WERI-Rb-1 (cell line): ENCODE data around the gene EXOC1.
"Not testable (repeated sequence)": the region's sequence is repeated elsewhere in the genome, so short reads cannot be mapped to it uniquely, and the experiment has no call there.

Experiments used
- DNase-seq: peaks from one replicate; pipeline ENCODE4 v3.0.0-alpha.2; 2020
- H3K27ac ChIP-seq: fragments of 250-450 bp; sonication (Bioruptor Pico); 2 replicates; pipeline ENCODE4 v1.5.1; 2020; ENCODE audit warnings: mild to moderate bottlenecking, moderate library complexity
- H3K27me3 ChIP-seq: fragments of 250-450 bp; sonication (Bioruptor Pico); 2 replicates; pipeline ENCODE4 v1.5.1; 2021; ENCODE audit warnings: mild to moderate bottlenecking, low read depth, moderate library complexity; ENCODE audit not compliant: insufficient read depth, severe bottlenecking
- H3K36me3 ChIP-seq: fragments of 250-450 bp; sonication (Bioruptor Pico); 2 replicates; pipeline ENCODE4 v1.5.1; 2020; ENCODE audit warnings: mild to moderate bottlenecking, moderate library complexity
- H3K4me3 ChIP-seq: 2 replicates; pipeline ENCODE4 v1.5.1; 2011; ENCODE audit warnings: low read depth, mild to moderate bottlenecking, control low read depth, low read length
- H3K9me3 ChIP-seq: fragments of 250-450 bp; sonication (Bioruptor Pico); 2 replicates; pipeline ENCODE4 v1.5.1; 2021; ENCODE audit warnings: mild to moderate bottlenecking, moderate library complexity; ENCODE audit not compliant: severe bottlenecking
- TF ChIP-seq, protein P1 (sequence below): IDR thresholded peaks from 2 replicates; pipeline ENCODE4 v1.5.1; 2011; ENCODE audit warnings: low read depth, mild to moderate bottlenecking, control low read depth, inconsistent platforms, low read length

EXOC1 gene

DNA sequence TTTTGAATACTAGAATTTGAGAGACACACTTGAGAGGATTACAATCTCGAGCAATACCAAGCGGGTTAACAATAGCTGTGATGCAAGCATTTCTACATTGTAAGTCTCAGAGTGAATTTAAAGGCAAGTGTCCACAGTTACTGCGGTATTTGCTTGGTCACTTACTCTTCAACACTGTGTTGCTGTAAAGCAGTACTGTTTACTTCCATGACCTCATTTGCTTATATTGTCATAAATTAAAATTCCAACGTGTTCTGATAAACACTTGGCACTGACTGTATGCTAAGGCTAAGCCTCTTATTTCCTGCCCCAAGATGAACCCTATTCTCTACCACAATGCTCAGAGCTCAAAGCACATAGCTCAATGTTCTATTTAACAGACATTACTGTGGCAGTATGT is 22.7 kb upstream of the EXOC1 start:
- Histone ChIP-seq H3K4me3 (no peak overlapping the region), H3K27ac (no peak overlapping the region), H3K9me3 (no peaks in the 10 kb centered on the region), H3K36me3 (no peaks in the 10 kb centered on the region), H3K27me3 (no peaks in the 10 kb centered on the region)
- TF ChIP-seq, protein P1, sequence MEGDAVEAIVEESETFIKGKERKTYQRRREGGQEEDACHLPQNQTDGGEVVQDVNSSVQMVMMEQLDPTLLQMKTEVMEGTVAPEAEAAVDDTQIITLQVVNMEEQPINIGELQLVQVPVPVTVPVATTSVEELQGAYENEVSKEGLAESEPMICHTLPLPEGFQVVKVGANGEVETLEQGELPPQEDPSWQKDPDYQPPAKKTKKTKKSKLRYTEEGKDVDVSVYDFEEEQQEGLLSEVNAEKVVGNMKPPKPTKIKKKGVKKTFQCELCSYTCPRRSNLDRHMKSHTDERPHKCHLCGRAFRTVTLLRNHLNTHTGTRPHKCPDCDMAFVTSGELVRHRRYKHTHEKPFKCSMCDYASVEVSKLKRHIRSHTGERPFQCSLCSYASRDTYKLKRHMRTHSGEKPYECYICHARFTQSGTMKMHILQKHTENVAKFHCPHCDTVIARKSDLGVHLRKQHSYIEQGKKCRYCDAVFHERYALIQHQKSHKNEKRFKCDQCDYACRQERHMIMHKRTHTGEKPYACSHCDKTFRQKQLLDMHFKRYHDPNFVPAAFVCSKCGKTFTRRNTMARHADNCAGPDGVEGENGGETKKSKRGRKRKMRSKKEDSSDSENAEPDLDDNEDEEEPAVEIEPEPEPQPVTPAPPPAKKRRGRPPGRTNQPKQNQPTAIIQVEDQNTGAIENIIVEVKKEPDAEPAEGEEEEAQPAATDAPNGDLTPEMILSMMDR = no peak
- no peak for DNase-seq

- Histone ChIP-seq H3K36me3 (no peaks in the 10 kb centered on the region), H3K27ac (no peak overlapping the region), H3K27me3 (no peaks in the 10 kb centered on the region), H3K4me3 (no peak overlapping the region), H3K9me3 (peaks cover 2% of the 10 kb centered on the region)
- TF ChIP-seq, protein P1 = no peak
- no peak for DNase-seq
These were observed 19.2 kb upstream of the EXOC1 start for GRCh38 chr4:55834086-55834795.

- Histone ChIP-seq H3K27me3 (no peaks in the 10 kb centered on the region), H3K9me3 (peaks cover 2% of the 10 kb centered on the region), H3K36me3 (no peaks in the 10 kb centered on the region), H3K27ac (no peak overlapping the region), H3K4me3 (no peak overlapping the region)
- no peak for DNase-seq
- TF ChIP-seq, protein P1 = no peak
These were observed 15.5 kb upstream of the EXOC1 start for GRCh38 chr4:55837903-55838302.

DNA sequence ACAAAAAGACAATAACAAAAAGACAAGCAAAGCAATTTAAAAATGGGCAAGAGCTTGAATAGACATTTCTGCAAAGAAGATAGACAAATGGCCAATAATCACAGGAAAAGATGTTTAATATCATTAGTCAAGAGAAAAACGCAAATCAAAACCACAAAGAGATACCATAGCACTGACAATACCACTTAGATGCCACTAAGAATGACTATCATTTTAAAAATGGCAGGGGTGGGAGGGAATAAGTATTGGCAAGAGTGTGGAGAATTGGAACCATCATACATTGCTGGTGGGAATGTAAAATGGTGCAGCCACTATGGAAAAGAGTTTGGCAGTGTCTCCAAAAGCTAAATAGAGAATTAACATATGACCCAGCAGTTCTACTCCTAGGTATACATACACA is 15.1 kb upstream of the EXOC1 start:
- TF ChIP-seq, protein P1 = no peak
- Histone ChIP-seq H3K4me3 (no peak overlapping the region), H3K36me3 (no peaks in the 10 kb centered on the region)

DNA sequence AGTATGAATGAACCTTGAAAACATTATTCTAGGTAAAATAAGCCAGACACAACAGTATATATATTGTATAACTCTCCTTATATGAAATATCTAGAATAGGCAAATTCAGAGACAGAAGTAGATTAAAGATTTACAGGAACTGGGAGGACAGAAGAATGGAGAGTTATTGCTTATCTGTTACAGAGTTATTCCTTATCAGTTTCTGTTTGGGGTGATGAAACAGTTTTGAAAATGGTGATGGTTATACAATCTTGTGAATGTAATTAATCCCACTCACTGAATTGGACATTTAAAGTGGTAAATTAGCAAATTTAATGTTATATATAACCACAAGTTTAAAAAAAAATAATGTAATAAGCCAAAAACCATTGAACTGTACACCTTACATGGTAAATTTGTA is 14.5 kb upstream of the EXOC1 start:
- H3K4me3 ChIP-seq = no peak overlapping the region
- TF ChIP-seq, protein P1 = no peak

More for the DNA sequence above, 15.1 kb upstream of the EXOC1 start:
- peaks cover 2% of the 10 kb centered on the region for H3K9me3 ChIP-seq
- no peak for DNase-seq
- no peaks in the 10 kb centered on the region for H3K27me3 ChIP-seq
- H3K27ac ChIP-seq = no peak overlapping the region

DNA sequence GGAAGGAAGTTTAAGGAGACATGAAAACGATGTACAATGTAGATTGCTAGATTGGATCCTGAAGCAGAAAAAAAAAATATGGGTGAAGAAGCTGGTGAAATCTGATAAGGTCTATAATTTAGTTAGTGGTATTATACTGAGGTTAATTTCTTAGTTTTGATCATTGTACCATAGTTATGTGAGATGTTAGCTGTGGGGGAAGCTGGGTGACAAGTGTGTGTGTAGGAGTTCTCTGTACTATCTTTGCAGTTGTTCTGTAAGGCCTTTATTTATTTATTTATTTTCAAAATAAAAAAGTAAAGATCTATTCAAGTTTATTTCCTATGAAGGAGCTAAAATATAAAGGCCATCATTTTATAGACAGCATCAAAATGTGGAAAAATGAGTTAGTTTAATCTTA is 12.5 kb upstream of the EXOC1 start:
- no peaks in the 10 kb centered on the region for H3K36me3 ChIP-seq
- peaks cover 2% of the 10 kb centered on the region for H3K9me3 ChIP-seq
- H3K4me3 ChIP-seq = no peak overlapping the region
- no peak for DNase-seq
- TF ChIP-seq, protein P1 = no peak
- H3K27ac ChIP-seq = no peak overlapping the region
- H3K27me3 ChIP-seq = no peaks in the 10 kb centered on the region

More for the DNA sequence above, 14.5 kb upstream of the EXOC1 start:
- Histone ChIP-seq H3K9me3 (peaks cover 2% of the 10 kb centered on the region), H3K27me3 (no peaks in the 10 kb centered on the region), H3K36me3 (no peaks in the 10 kb centered on the region), H3K27ac (no peak overlapping the region)
- DNase-seq = no peak

DNA sequence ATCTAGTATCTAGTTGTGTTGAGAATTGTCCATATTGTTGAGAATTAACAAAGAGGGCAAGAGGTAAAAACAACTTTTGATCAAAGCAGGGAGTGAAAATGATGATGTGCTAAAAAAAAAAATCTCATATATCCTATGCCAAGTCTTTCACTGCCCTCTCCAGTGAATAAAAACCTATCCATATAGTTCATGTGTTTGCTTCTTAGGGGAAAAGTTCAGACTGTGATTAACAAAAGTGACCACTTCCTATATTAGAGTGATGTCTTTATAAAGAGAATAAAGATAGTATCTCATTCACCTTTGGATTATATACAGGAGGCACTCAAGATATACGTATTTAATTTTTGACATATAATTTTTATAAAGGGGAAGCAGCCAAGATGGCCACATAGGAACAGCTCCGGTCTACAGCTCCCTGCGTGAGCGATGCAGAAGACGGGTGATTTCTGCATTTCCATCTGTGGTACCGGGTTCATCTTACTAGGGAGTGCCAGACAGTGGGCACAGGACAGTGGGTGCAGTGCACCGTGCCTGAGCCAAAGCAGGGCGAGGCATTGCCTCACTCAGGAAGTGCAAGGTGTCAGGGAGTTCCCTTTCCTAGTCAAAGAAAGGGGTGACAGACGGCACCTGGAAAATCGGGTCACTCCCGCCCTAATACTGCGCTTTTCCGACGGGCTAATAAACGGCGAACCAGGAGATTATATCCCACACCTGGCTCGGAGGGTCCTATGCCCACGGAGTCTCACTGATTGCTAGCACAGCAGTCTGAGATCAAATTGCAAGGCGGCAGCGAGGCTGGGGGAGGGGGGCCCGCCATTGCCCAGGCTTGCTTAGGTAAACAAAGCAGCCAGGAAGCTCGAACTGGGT is 11.8 kb upstream of the EXOC1 start:
- H3K9me3 ChIP-seq, H3K27me3 ChIP-seq, DNase-seq, H3K36me3 ChIP-seq, H3K4me3 ChIP-seq, H3K27ac ChIP-seq: not testable (repeated sequence)

DNA sequence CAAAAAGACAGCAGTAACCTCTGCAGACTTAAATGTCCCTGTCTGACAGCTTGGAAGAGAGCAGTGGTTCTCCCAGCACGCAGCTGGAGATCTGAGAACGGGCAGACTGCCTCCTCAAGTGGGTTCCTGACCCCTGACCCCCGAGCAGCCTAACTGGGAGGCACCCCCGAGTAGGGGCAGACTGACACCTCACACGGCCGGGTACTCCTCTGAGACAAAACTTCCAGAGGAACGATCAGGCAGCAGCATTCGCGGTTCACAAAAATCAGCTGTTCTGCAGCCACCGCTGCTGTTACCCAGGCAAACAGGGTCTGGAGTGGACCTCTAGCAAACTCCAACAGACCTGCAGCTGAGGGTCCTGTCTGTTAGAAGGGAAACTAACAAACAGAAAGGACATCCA is 11.1 kb upstream of the EXOC1 start:
- not testable (repeated sequence) for H3K36me3 ChIP-seq, H3K27ac ChIP-seq, H3K4me3 ChIP-seq, H3K27me3 ChIP-seq, DNase-seq, H3K9me3 ChIP-seq
